AG04450 (cell line): Measurements from ENCODE around the gene NAGPA. TPM values are rescaled to one million over a fixed set of nuclear protein-coding genes. Genes with fewer than 3 reads are reported as not detected.

Source experiments
- CTCF ChIA-PET: fragments of 300-600, 350-600 bp; formaldehyde crosslinking; extraction: SDS; loops from one replicate; lab custom pipeline; 2022; ENCODE audit warnings: antibody characterized with exemption, inconsistent platforms; lab: Charles Lee
- POLR2A ChIA-PET: fragments of 350-600 bp; formaldehyde crosslinking; extraction: SDS; loops from one replicate; lab custom pipeline; 2021; ENCODE audit warnings: antibody characterized with exemption, inconsistent platforms; lab: Yijun Ruan, JAX
- DNase-seq: peaks from one replicate; pipeline ENCODE4 v3.0.0-alpha.2; 2011; ENCODE audit warnings: low read depth, low spot score
- H3K27ac ChIP-seq: one replicate; pipeline ENCODE4 v1.5.1; 2012; ENCODE audit warnings: low read depth, low read length, control low read depth
- H3K27me3 ChIP-seq: one replicate; pipeline ENCODE4 v1.6.0; 2012; ENCODE audit warnings: low read length; ENCODE audit not compliant: control insufficient read depth, insufficient read depth
- H3K4me3 ChIP-seq: 2 replicates; pipeline ENCODE4 v1.5.1; 2011; ENCODE audit warnings: mild to moderate bottlenecking, low read depth, low read length, control low read depth
- H3K9me3 ChIP-seq: 2 replicates; pipeline ENCODE4 v1.5.1; 2012; ENCODE audit warnings: low read length; ENCODE audit not compliant: control insufficient read depth, insufficient read depth
- CTCF ChIP-seq: IDR thresholded peaks from 2 replicates; pipeline ENCODE4 v1.5.1; 2011; ENCODE audit warnings: low read depth, low read length, control low read depth, inconsistent platforms
- polyA plus RNA-seq: library from polyadenylated mRNA; depleted of rRNA; stranded (reverse); fragments of >200 nt; gene quantifications from 2 replicates; pipeline ENCODE4 v1.2.3, GENCODE V29; 2011

Gene NAGPA
- polyA plus RNA-seq, 1 experiment: 7.9 TPM

- POLR2A ChIA-PET: interaction anchor here (0.5 kb wide), 1 partner anchor 9 kb away, joined by 4 read pairs; no protein-coding TSS in a partner anchor
- DNase-seq: no peak
- CTCF ChIA-PET: no interaction called here
Measured at GRCh38 chr16:5008311-5008731, 25.4 kb downstream of the NAGPA start.

GRCh38 chr16:5007256-5007655 is 26.5 kb downstream of the NAGPA start:
- Histone ChIP-seq H3K27me3 (peaks cover 22% of the 10 kb centered on the region), H3K27ac (no peak overlapping the region), H3K4me3 (no peak overlapping the region), H3K9me3 (no peaks in the 10 kb centered on the region)
- TF ChIP-seq CTCF: no peak
- CTCF ChIA-PET: no interaction called here
- no peak for DNase-seq
- POLR2A ChIA-PET: interaction anchor here (0.6 kb wide), 1 partner anchor 205 kb away, joined by 5 read pairs; the partner anchor contains the start of gene ROGDI

More at GRCh38 chr16:5008311-5008731, 25.4 kb downstream of the NAGPA start:
- Histone ChIP-seq H3K27ac (no peak overlapping the region), H3K9me3 (no peaks in the 10 kb centered on the region), H3K4me3 (no peak overlapping the region), H3K27me3 (peaks cover 20% of the 10 kb centered on the region)
- TF ChIP-seq CTCF: no peak

- Histone ChIP-seq H3K9me3 (no peaks in the 10 kb centered on the region), H3K27me3 (peaks cover 20% of the 10 kb centered on the region), H3K27ac (no peak overlapping the region), H3K4me3 (no peak overlapping the region)
- DNase-seq: no peak
- TF ChIP-seq CTCF: no peak
- CTCF ChIA-PET: no interaction called here
- POLR2A ChIA-PET: interaction anchor here (0.6 kb wide), 1 partner anchor 204 kb away, joined by 5 read pairs; the partner anchor contains the start of gene ROGDI
Measured at GRCh38 chr16:5006348-5007193, 27.2 kb downstream of the NAGPA start.

GRCh38 chr16:5005916-5006315 is 27.8 kb downstream of the NAGPA start:
- Histone ChIP-seq H3K27me3 (peaks cover 19% of the 10 kb centered on the region), H3K9me3 (no peaks in the 10 kb centered on the region), H3K27ac (no peak overlapping the region), H3K4me3 (no peak overlapping the region)
- TF ChIP-seq CTCF: no peak
- CTCF ChIA-PET: no interaction called here
- DNase-seq: no peak
- POLR2A ChIA-PET: no interaction called here

GRCh38 chr16:5004311-5004710 is 29.4 kb downstream of the NAGPA start:
- Histone ChIP-seq H3K4me3 (no peak overlapping the region), H3K27me3 (peaks cover 12% of the 10 kb centered on the region), H3K9me3 (no peaks in the 10 kb centered on the region; the same call in 1 of the 2 replicates), H3K27ac (no peak overlapping the region)
- DNase-seq: no peak
- CTCF ChIA-PET: no interaction called here
- POLR2A ChIA-PET: no interaction called here
- no peak for TF ChIP-seq CTCF
